Forelimb muscle (tissue), 1 donor: ENCODE measurements around the gene CDX2. TPM values are rescaled to one million over a fixed set of nuclear protein-coding genes. Genes with fewer than 3 reads are reported as not detected.

Experiments used
- DNase-seq: peaks from one replicate; pipeline ENCODE4 v3.0.0-alpha.2; 2013; ENCODE audit warnings: low read depth
- polyA plus RNA-seq: library from polyadenylated mRNA; unstranded; fragments of 120-200 nt; gene quantifications from one replicate; pipeline ENCODE4 v1.2.1, GENCODE V29; 2013; ENCODE audit not compliant: insufficient read length

CDX2 gene
- polyA plus RNA-seq, 1 donor: not detected

- DNase-seq: no peak
Measured at GRCh38 chr13:27933118-27933517, 36.0 kb downstream of the CDX2 start.

- DNase-seq: no peak
Measured at GRCh38 chr13:27929868-27930267, 39.2 kb downstream of the CDX2 start.

DNA sequence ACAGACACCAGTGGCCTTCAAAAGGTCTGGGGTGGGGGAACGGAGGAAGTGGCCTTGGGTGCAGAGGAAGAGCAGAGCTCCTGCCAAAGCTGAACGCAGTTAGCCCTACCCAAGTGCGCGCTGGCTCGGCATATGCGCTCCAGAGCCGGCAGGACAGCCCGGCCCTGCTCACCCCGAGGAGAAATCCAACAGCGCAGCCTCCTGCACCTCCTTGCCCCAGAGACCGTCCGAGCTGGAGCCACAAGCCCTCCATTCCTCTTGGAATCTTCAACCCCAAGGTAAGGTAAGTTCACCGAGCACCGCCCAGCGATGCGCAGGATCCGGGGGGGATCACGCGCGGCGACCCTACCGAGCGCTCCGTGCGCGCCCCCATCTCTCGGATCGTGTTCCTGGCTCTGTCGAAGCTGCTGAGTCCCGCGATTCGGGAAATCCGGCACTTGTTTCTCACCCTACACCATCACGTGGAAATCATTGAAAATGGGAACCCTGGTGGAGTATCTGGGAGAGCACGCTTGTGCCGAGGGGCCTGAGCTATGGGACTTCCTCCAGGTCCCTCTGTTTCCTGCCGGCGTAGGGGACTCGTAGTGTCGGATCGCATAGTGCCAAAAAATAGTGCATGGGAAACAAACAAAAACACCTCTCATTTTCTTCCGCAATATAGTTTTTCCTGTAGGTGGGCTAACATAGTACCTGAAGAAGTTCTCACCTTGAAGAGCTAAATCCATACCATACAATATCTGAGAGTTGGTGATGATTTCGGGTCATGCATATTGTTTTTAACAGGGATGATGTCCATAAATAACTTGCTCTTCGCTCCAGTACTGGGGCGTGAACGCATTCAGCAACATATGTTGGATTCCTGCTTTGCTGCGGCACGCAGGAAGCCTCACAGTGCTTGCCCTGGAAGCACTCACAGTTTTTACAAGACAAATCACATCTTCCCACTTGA lies 40.0 kb downstream of the CDX2 start:
- DNase-seq: no peak

DNA sequence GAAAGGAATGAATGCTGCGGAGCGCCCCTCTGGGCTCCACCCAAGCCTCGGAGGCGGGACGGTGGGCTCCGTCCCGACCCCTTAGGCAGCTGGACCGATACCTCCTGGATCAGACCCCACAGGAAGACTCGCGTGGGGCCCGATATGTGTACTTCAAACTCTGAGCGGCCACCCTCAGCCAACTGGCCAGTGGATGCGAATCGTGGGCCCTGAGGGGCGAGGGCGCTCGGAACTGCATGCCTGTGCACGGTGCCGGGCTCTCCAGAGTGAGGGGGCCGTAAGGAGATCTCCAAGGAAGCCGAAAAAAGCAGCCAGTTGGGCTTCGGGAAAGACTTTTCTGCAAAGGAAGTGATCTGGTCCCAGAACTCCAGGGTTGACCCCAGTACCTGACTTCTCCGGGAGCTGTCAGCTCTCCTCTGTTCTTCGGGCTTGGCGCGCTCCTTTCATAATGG lies 40.7 kb downstream of the CDX2 start:
- no peak for DNase-seq

DNA sequence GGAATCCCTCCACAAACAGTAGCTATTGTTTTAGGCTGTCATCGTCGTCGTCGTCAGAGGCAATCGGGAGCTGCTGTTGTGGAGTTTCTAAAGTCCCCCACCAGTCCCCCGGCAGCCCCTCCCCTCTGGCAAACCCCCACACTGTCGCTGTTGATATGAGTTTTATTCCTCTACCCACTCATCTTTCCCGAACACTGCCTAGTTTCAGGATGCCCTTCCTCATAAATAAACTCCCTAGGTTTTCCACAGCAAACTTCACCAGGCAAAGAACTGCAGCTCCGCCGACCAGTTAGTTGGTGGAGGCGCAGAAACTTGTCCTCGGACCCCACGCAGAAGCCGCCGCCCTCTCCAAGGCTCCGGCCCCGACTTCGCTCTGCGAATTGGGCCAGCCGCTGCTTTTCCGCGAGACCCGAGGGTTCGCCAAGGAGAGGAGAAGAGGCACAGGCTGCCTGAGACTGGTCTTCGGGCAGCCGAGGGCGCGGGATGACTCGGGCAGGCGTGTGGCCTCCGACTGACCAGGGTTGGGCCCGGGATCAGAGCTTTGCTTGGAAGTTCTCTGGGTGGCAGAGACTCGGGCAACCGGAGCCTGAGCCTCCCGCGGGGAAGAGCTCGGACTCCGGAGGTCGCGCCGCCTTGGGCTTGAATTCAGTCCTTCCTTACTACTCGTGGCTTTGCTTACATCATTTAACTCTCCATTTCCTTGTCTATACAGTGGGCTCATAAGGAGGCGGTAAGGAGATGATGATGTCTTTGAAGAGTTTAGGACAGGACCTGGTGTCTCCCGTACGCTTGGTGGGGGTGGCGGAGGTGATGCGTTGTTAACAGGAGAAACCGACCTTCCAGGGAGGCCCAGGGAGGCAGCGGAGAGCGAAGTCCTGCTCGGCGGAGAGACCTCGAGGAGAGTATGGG lies 41.4 kb downstream of the CDX2 start:
- no peak for DNase-seq

GRCh38 chr13:27926644-27927434 lies 42.3 kb downstream of the CDX2 start:
- no peak for DNase-seq

- no peak for DNase-seq
Measured at GRCh38 chr13:27925220-27925991, 43.7 kb downstream of the CDX2 start.

- no peak for DNase-seq
Measured at GRCh38 chr13:27924529-27925141, 44.5 kb downstream of the CDX2 start.

DNA sequence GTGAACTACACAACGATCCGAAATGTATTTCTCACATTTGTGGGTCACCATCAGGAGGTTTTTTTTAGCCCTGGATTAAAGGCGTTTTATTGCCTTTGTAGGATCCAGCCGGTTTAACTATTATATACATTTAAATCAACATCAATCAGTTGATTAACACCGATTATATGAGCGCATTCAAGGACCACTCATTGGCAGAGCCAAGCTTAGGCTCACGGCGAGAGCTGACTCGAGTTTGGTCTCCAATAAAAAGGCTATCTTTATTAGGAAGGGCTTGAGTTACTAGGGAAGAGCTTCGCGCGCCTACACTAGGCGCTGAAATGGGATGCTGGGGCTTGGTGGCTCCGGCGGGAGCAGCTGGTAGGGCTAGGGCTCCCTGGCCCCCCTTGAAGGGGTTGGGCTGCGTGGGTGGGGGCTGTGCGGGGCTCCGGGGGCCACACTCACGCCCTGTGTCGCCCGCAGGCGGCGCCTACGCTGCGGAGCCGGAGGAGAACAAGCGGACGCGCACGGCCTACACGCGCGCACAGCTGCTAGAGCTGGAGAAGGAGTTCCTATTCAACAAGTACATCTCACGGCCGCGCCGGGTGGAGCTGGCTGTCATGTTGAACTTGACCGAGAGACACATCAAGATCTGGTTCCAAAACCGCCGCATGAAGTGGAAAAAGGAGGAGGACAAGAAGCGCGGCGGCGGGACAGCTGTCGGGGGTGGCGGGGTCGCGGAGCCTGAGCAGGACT lies 45.2 kb downstream of the CDX2 start:
- DNase-seq: no peak

GRCh38 chr13:27922883-27923612 lies 46.1 kb downstream of the CDX2 start:
- no peak for DNase-seq

DNA sequence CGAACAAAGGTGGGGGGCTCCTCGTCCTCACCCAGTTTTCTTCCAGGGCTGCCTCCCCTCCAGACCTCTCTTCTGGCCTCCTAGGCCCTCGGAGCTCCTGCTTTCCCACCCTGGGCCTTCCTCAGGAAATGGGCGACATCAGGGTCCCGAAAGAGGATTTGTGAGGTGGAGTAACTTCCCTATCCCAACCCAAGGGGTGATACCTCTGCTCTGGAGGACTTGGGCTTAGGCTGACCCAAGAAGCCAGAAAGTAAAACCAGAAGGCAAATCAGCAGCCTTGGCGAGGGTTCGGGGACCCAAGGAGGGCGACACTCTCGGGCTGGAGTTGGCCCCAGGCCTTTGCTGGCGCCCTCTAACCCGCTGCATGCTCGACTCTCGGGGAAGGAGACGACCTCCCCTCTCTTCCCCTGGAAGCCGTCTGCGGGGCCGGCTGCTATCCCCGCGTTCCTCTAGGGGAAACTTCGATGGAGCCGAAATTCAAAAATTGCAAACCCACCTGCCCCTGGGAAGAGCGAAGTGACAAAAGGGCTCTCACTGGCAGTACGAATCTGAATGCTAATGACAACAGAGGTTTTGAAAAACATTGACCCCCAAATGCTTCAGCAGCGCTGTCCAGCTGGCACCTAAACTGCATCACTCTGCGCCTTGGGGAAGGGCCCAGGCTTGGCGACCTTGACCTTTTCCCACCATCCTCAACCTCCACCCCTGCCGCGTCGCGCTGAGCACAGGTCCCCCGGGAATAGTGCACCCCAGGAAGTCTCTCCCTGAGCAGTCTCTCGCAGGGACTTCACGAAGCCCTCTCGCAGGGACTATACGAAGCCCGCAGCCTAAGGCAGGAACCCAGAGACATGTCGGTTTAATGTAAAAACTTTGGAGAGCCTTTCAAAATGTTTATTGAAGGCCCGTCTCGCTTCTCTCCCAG lies 46.9 kb downstream of the CDX2 start:
- DNase-seq: no peak

DNA sequence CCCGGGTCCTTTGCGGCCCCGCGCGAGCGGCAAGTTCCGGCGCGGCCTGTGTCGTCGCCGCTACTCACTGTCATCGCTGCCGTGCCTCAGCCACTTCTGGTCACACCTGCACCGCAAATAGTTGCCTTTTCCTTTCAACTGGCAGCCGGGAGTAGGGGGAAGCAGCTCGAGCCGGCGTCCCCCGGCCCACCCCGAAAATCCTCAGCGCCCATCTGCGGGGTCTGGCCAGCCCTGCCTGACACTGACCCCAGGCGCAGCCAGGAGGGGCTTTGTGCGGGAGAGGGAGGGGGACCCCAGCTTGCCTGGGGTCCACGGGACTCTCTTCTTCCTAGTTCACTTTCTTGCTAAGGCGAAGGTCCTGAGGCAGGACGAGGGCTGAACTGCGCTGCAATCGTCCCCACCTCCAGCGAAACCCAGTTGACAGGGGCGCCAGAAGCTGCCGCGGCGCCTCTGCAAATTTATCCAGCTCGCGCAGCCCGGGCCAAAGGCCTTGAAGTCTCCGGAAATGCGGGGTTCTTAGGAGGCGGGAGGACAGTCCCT lies 47.6 kb downstream of the CDX2 start:
- DNase-seq: no peak

- no peak for DNase-seq
Measured at GRCh38 chr13:27920677-27921420, 48.3 kb downstream of the CDX2 start.

DNA sequence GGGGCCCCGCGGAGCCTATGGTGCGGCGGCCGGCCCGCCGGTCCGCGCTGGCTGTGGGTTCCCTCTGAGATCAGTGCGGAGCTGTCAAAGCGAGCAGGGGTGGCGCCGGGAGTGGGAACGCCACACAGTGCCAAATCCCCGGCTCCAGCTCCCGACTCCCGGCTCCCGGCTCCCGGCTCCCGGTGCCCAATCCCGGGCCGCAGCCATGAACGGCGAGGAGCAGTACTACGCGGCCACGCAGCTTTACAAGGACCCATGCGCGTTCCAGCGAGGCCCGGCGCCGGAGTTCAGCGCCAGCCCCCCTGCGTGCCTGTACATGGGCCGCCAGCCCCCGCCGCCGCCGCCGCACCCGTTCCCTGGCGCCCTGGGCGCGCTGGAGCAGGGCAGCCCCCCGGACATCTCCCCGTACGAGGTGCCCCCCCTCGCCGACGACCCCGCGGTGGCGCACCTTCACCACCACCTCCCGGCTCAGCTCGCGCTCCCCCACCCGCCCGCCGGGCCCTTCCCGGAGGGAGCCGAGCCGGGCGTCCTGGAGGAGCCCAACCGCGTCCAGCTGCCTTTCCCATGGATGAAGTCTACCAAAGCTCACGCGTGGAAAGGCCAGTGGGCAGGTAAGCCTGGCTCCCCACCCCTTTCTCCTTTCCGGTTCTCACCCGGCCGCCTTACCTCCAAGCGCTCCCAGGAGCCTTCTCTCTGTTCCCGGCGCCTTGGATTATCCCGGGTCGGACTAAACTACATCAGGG lies 49.0 kb downstream of the CDX2 start, which contains the start of gene PDX1:
PDX1 (plus strand) TSS at position 67 of the 743 bp plus-strand sequence; CDS start at position 206, 139 bp downstream.
- no peak for DNase-seq

DNA sequence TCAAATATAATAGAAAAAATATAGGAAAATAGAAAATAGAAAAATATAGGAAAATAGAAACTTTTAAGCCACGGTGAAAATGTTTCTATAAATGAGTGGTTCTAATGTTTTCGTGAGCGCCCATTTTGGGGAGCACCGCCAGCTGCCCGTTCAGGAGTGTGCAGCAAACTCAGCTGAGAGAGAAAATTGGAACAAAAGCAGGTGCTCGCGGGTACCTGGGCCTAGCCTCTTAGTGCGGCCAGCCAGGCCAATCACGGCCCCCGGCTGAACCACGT lies 49.5 kb downstream of the CDX2 start:
- no peak for DNase-seq
